Fibroblast of pulmonary artery (primary cell): ENCODE results near the gene FILIP1.
A peak's percentile ranks its signal among the peaks of the same experiment; 100 is the strongest.

Source experiments
- DNase-seq: peaks from one replicate; pipeline ENCODE4 v3.0.0-alpha.2; 2010; ENCODE audit warnings: low read depth
- H3K4me3 ChIP-seq: replicated peaks from 2 replicates; pipeline ENCODE4 v1.5.1; 2011; ENCODE audit warnings: low read depth, mild to moderate bottlenecking, control low read depth, low read length, moderate library complexity
- CTCF ChIP-seq: IDR thresholded peaks from 2 replicates; pipeline ENCODE4 v1.5.1; 2011; ENCODE audit warnings: mild to moderate bottlenecking, control low read depth, low read length, inconsistent platforms; ENCODE audit errors: missing control alignments

The FILIP1 gene

GRCh38 chr6:75431379-75431778 is 62.2 kb downstream of the FILIP1 start:
- TF ChIP-seq CTCF, result no peak
- DNase-seq, result no peak

GRCh38 chr6:75430631-75431325 is 62.8 kb downstream of the FILIP1 start:
- H3K4me3 ChIP-seq, result no peak overlapping the region
- no peak for TF ChIP-seq CTCF
- DNase-seq, result peak; percentile 39

More at GRCh38 chr6:75431379-75431778, 62.2 kb downstream of the FILIP1 start:
- H3K4me3 ChIP-seq, result no peak overlapping the region

- no peak for TF ChIP-seq CTCF
- H3K4me3 ChIP-seq, result no peak overlapping the region
- no peak for DNase-seq
These were observed 64.4 kb downstream of the FILIP1 start for GRCh38 chr6:75429061-75429703.

GRCh38 chr6:75428204-75428603 is 65.4 kb downstream of the FILIP1 start:
- DNase-seq, result no peak
- no peak for TF ChIP-seq CTCF
- H3K4me3 ChIP-seq, result no peak overlapping the region

GRCh38 chr6:75427329-75427728 is 66.3 kb downstream of the FILIP1 start:
- no peak for DNase-seq
- no peak overlapping the region for H3K4me3 ChIP-seq
- TF ChIP-seq CTCF, result no peak

GRCh38 chr6:75424618-75425548 is 68.7 kb downstream of the FILIP1 start:
- H3K4me3 ChIP-seq, result no peak overlapping the region
- DNase-seq, result no peak
- no peak for TF ChIP-seq CTCF
